Suppressor macrophage treated with lipopolysaccharide for 1 hour (primary cell): ENCODE results near the gene KRTAP5-1.

Experiments
- DNase-seq, 3 donors: peaks; one replicate each; pipeline ENCODE4 v3.0.0-alpha.2; 2020 to 2022

KRTAP5-1 gene

GRCh38 chr11:1542267-1542666, 42.8 kb downstream of the KRTAP5-1 start:
- DNase-seq = no peak

DNA sequence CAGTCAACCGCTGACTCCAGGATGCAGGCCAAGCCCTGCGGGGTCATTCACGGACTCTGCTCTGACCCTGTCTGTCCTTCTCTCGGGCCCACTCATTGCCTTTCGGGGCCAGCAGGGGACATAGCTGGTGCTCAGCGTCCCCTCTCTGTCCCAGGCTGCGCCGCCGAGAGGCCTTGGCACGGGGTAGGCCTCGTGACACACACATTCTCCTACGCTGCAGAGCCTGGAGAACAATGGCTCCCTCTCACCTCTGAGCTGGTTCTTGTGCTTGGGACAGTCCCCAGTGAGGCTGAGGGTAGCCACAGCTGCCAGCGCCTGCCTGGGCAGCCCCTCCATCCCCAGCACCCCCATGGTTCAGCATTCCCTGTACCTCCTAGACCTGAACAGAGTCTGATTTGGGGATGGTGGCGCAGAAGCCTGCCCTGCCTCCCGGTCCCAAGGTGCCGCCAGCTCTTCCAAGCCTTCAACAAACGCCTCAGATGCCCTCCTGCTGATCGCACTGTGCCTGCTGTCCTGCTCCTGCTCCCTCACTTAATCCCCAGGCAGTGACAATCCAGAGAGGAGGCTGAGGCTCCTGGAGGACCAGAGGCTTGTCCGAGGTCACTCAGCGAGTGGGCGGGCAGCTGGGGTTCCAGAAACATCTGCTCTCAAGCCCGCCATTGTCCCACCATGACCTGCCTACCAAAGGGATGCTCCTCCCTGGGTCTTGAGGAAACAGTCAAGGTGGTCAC, 43.4 kb downstream of the KRTAP5-1 start:
- DNase-seq = no peak

DNA sequence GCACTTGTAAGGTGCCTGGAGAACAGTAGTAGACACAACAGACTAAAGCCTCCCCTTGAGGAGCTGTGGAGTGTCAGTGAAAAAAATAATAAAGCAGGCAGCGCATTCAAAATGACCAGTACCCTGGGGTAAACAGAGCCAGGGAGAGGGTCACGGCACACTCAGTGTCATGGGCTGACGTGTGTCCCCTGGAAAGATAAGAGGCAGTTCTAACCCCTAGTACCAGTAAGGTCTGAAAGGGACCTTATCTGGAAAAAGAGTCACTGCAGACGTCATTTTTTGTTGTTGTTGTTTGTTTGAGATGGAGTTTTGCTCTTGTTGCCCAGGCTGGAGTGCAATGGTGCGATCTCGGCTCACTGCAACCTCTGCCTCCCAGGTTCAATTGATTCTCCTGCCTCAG, 45.0 kb downstream of the KRTAP5-1 start:
- no peak for DNase-seq

- DNase-seq = no peak
These were observed 46.9 kb downstream of the KRTAP5-1 start for GRCh38 chr11:1538153-1538552.

GRCh38 chr11:1536065-1536843, 48.8 kb downstream of the KRTAP5-1 start:
- no peak for DNase-seq

GRCh38 chr11:1534682-1535081, 50.4 kb downstream of the KRTAP5-1 start:
- DNase-seq = no peak
